ENCODE data around the gene PIP5KL1.

PIP5KL1 gene

GRCh38 chr9:127928676-127929624, 1.6 kb downstream of the PIP5KL1 start:
- no peak for DNase-seq (ENCODE audit: low spot score)

GRCh38 chr9:127927988-127928675, 2.4 kb downstream of the PIP5KL1 start:
- no peak for DNase-seq (ENCODE audit: low spot score)

- no peak for DNase-seq (ENCODE audit: low spot score)
Observed at GRCh38 chr9:127927201-127927987, 3.2 kb downstream of the PIP5KL1 start.

- no peak for DNase-seq (ENCODE audit: low spot score)
Observed at GRCh38 chr9:127926906-127927200, 3.7 kb downstream of the PIP5KL1 start.

- no peak for DNase-seq (ENCODE audit: low spot score)
Observed at GRCh38 chr9:127925959-127926905, 4.3 kb downstream of the PIP5KL1 start.

GRCh38 chr9:127924736-127925444, 5.7 kb downstream of the PIP5KL1 start:
- DNase-seq (ENCODE audit: low spot score), result no peak

GRCh38 chr9:127923771-127924170, 6.8 kb downstream of the PIP5KL1 start:
- no peak for DNase-seq (ENCODE audit: low spot score)

GRCh38 chr9:127923046-127923445, 7.5 kb downstream of the PIP5KL1 start:
- peak; percentile 52 for DNase-seq (ENCODE audit: low spot score)

- DNase-seq (ENCODE audit: low spot score), result peak; percentile 89
Observed at GRCh38 chr9:127921557-127922120, 8.9 kb downstream of the PIP5KL1 start.

- no peak for DNase-seq (ENCODE audit: low spot score)
Observed at GRCh38 chr9:127920794-127921193, 9.8 kb downstream of the PIP5KL1 start.

- DNase-seq (ENCODE audit: low spot score), result no peak
Observed at GRCh38 chr9:127919253-127919815, 11.2 kb downstream of the PIP5KL1 start.

GRCh38 chr9:127918183-127919107, 12.1 kb downstream of the PIP5KL1 start:
- DNase-seq (ENCODE audit: low spot score), result no peak

- no peak for DNase-seq (ENCODE audit: low spot score)
Observed at GRCh38 chr9:127917603-127918002, 13.0 kb downstream of the PIP5KL1 start.

- peak; percentile 99 for DNase-seq (ENCODE audit: low spot score)
Observed at GRCh38 chr9:127916720-127917581, 13.6 kb downstream of the PIP5KL1 start, which contains the start of gene ST6GALNAC4. TSS of gene ST6GALNAC4 (minus strand) at chr9:127917041. CDS start at chr9:127916419, 622 bp downstream.

GRCh38 chr9:127915801-127916719, 14.5 kb downstream of the PIP5KL1 start:
- no peak for DNase-seq (ENCODE audit: low spot score)

GRCh38 chr9:127915325-127915752, 15.2 kb downstream of the PIP5KL1 start:
- no peak for DNase-seq (ENCODE audit: low spot score)

GRCh38 chr9:127913682-127914081, 16.9 kb downstream of the PIP5KL1 start:
- no peak for DNase-seq (ENCODE audit: low spot score)

Measured in D341Med (cell line).